Measurements from ENCODE around the gene A1BG. TPM values are rescaled to one million over a fixed set of nuclear protein-coding genes. Genes with fewer than 3 reads are reported as not detected.

The A1BG gene
- total and polyA plus RNA-seq, 2 of the 13 experiments (the other 11 are each of a cell fraction or from before 2014, with no cell fraction given), result 14.7 to 41.4 TPM

DNA sequence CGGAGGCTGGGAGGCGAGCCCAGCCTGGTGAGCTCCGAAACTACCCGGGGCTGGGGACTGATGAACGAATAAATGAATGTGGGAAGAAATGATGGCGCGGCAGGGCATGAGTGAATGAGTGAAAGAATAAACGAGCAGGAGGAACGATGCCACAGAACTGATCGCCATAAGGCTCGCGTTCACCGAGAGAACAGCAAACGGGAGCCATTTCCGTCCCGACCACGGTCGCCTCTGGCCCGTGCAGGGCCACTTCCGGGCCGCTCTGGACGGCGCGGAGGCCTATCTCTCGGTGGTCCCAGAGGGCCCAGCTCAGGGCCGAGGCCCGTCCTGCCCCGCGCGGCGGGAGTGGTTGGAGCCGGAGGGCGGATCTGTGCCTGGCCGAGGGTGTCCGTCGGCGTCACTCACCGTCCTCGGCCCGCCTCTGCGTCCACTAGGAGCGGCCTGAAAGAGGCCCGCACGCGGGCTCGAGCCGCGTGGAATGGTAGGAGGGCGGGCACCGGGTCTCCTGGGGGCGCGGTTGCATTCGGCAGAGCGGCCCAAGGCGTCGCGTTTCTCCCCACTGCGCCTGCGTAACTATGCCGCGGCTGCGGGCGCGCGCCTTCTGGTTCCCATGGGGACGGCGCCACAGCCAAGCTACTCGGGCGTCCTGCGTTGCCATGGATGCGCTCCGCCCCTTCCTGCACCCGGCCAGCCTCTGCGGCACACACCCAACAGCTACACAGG lies 9.1 kb upstream of the A1BG start, which contains the start of gene ZNF497 (continued):
- TF ChIP-seq, protein P1, sequence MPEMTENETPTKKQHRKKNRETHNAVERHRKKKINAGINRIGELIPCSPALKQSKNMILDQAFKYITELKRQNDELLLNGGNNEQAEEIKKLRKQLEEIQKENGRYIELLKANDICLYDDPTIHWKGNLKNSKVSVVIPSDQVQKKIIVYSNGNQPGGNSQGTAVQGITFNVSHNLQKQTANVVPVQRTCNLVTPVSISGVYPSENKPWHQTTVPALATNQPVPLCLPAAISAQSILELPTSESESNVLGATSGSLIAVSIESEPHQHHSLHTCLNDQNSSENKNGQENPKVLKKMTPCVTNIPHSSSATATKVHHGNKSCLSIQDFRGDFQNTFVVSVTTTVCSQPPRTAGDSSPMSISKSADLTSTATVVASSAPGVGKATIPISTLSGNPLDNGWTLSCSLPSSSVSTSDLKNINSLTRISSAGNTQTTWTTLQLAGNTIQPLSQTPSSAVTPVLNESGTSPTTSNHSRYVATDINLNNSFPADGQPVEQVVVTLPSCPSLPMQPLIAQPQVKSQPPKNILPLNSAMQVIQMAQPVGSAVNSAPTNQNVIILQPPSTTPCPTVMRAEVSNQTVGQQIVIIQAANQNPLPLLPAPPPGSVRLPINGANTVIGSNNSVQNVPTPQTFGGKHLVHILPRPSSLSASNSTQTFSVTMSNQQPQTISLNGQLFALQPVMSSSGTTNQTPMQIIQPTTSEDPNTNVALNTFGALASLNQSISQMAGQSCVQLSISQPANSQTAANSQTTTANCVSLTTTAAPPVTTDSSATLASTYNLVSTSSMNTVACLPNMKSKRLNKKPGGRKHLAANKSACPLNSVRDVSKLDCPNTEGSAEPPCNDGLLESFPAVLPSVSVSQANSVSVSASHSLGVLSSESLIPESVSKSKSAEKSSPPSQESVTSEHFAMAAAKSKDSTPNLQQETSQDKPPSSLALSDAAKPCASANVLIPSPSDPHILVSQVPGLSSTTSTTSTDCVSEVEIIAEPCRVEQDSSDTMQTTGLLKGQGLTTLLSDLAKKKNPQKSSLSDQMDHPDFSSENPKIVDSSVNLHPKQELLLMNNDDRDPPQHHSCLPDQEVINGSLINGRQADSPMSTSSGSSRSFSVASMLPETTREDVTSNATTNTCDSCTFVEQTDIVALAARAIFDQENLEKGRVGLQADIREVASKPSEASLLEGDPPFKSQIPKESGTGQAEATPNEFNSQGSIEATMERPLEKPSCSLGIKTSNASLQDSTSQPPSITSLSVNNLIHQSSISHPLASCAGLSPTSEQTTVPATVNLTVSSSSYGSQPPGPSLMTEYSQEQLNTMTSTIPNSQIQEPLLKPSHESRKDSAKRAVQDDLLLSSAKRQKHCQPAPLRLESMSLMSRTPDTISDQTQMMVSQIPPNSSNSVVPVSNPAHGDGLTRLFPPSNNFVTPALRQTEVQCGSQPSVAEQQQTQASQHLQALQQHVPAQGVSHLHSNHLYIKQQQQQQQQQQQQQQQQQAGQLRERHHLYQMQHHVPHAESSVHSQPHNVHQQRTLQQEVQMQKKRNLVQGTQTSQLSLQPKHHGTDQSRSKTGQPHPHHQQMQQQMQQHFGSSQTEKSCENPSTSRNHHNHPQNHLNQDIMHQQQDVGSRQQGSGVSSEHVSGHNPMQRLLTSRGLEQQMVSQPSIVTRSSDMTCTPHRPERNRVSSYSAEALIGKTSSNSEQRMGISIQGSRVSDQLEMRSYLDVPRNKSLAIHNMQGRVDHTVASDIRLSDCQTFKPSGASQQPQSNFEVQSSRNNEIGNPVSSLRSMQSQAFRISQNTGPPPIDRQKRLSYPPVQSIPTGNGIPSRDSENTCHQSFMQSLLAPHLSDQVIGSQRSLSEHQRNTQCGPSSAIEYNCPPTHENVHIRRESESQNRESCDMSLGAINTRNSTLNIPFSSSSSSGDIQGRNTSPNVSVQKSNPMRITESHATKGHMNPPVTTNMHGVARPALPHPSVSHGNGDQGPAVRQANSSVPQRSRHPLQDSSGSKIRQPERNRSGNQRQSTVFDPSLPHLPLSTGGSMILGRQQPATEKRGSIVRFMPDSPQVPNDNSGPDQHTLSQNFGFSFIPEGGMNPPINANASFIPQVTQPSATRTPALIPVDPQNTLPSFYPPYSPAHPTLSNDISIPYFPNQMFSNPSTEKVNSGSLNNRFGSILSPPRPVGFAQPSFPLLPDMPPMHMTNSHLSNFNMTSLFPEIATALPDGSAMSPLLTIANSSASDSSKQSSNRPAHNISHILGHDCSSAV (CRISPR knock-in tag; IDR thresholded peaks at IDR 0.05; ENCODE audit: borderline replicate concordance), result no peak
- TF ChIP-seq, protein P2, sequence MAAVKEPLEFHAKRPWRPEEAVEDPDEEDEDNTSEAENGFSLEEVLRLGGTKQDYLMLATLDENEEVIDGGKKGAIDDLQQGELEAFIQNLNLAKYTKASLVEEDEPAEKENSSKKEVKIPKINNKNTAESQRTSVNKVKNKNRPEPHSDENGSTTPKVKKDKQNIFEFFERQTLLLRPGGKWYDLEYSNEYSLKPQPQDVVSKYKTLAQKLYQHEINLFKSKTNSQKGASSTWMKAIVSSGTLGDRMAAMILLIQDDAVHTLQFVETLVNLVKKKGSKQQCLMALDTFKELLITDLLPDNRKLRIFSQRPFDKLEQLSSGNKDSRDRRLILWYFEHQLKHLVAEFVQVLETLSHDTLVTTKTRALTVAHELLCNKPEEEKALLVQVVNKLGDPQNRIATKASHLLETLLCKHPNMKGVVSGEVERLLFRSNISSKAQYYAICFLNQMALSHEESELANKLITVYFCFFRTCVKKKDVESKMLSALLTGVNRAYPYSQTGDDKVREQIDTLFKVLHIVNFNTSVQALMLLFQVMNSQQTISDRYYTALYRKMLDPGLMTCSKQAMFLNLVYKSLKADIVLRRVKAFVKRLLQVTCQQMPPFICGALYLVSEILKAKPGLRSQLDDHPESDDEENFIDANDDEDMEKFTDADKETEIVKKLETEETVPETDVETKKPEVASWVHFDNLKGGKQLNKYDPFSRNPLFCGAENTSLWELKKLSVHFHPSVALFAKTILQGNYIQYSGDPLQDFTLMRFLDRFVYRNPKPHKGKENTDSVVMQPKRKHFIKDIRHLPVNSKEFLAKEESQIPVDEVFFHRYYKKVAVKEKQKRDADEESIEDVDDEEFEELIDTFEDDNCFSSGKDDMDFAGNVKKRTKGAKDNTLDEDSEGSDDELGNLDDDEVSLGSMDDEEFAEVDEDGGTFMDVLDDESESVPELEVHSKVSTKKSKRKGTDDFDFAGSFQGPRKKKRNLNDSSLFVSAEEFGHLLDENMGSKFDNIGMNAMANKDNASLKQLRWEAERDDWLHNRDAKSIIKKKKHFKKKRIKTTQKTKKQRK (IDR thresholded peaks at IDR 0.05; ENCODE audit: low read length), result no peak
- TF ChIP-seq ZNF777 (CRISPR knock-in tag; IDR thresholded peaks at IDR 0.05) (peak; percentile 71; the same call in 1 of the 2 replicates), ZNF432 (CRISPR knock-in tag; IDR thresholded peaks at IDR 0.05; ENCODE audit: borderline replicate concordance) (no peak), SCMH1 (CRISPR knock-in tag; IDR thresholded peaks at IDR 0.05; ENCODE audit: borderline replicate concordance) (no peak), MZF1 (CRISPR knock-in tag; IDR thresholded peaks at IDR 0.05; ENCODE audit: borderline replicate concordance) (no peak), ZNF44 (CRISPR knock-in tag; IDR thresholded peaks at IDR 0.05) (no peak)
- TF ChIP-seq, protein P3, sequence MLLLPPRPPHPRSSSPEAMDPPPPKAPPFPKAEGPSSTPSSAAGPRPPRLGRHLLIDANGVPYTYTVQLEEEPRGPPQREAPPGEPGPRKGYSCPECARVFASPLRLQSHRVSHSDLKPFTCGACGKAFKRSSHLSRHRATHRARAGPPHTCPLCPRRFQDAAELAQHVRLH (CRISPR knock-in tag; IDR thresholded peaks at IDR 0.05; ENCODE audit: borderline replicate concordance, low read depth), result peak; percentile 80; the same call in 1 of the 2 replicates
- TF ChIP-seq, protein P4, sequence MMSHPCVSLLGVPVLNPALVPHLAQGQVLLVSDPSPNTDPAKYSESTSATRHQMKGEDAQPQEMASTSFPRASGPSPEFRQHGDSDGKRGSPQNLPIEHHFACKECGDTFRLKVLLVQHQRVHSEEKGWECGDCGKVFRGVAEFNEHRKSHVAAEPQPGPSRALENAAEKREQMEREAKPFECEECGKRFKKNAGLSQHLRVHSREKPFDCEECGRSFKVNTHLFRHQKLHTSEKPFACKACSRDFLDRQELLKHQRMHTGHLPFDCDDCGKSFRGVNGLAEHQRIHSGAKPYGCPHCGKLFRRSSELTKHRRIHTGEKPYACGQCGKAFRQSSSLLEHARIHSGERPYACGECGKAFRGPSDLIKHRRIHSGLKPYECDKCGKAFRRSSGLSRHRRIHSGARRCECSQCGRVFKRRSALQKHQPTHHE (CRISPR knock-in tag; IDR thresholded peaks at IDR 0.05; ENCODE audit: borderline replicate concordance), result peak; percentile 58; the same call in 1 of the 2 replicates
- TF ChIP-seq, protein P5, sequence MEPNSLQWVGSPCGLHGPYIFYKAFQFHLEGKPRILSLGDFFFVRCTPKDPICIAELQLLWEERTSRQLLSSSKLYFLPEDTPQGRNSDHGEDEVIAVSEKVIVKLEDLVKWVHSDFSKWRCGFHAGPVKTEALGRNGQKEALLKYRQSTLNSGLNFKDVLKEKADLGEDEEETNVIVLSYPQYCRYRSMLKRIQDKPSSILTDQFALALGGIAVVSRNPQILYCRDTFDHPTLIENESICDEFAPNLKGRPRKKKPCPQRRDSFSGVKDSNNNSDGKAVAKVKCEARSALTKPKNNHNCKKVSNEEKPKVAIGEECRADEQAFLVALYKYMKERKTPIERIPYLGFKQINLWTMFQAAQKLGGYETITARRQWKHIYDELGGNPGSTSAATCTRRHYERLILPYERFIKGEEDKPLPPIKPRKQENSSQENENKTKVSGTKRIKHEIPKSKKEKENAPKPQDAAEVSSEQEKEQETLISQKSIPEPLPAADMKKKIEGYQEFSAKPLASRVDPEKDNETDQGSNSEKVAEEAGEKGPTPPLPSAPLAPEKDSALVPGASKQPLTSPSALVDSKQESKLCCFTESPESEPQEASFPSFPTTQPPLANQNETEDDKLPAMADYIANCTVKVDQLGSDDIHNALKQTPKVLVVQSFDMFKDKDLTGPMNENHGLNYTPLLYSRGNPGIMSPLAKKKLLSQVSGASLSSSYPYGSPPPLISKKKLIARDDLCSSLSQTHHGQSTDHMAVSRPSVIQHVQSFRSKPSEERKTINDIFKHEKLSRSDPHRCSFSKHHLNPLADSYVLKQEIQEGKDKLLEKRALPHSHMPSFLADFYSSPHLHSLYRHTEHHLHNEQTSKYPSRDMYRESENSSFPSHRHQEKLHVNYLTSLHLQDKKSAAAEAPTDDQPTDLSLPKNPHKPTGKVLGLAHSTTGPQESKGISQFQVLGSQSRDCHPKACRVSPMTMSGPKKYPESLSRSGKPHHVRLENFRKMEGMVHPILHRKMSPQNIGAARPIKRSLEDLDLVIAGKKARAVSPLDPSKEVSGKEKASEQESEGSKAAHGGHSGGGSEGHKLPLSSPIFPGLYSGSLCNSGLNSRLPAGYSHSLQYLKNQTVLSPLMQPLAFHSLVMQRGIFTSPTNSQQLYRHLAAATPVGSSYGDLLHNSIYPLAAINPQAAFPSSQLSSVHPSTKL (CRISPR knock-in tag; IDR thresholded peaks at IDR 0.05), result peak; percentile 63
